Stimulated activated naive CD8-positive, alpha-beta T cell treated with anti-CD3 and anti-CD28 coated beads, Interleukin-15, Interleukin-2, amounts not matched to agents 100 ng/mL and 50 ng/mL, for 24 hours (primary cell): ENCODE measurements around the gene SH3RF2.
A peak's percentile ranks its signal among the peaks of the same experiment; 100 is the strongest.
"Not testable (repeated sequence)": the region's sequence is repeated elsewhere in the genome, so short reads cannot be mapped to it uniquely, and the experiment has no call there.

Experiments
- H3K27ac Mint-ChIP-seq: one replicate; pipeline ENCODE4 v1.8.0; 2021; ENCODE audit warnings: mild to moderate bottlenecking, mixed read lengths
- H3K27me3 Mint-ChIP-seq: one replicate; pipeline ENCODE4 v1.8.0; 2021; ENCODE audit warnings: mixed read lengths
- H3K36me3 Mint-ChIP-seq: one replicate; pipeline ENCODE4 v1.8.0; 2021; ENCODE audit warnings: low read depth, mixed read lengths
- H3K4me1 Mint-ChIP-seq: one replicate; pipeline ENCODE4 v1.8.0; 2021; ENCODE audit warnings: low read depth, mixed read lengths
- H3K4me3 Mint-ChIP-seq: one replicate; pipeline ENCODE4 v1.8.0; 2021; ENCODE audit warnings: mild to moderate bottlenecking, mixed read lengths
- H3K9me3 Mint-ChIP-seq: one replicate; pipeline ENCODE4 v1.8.0; 2021; ENCODE audit warnings: mixed read lengths

The SH3RF2 gene

GRCh38 chr5:145936401-145937131 is at the start of gene SH3RF2:
TSS of gene SH3RF2 (plus strand) at chr5:145936578. CDS start at chr5:145937929, 1,351 bp downstream.
- no peaks in the 10 kb centered on the region for H3K36me3 Mint-ChIP-seq
- H3K4me3 Mint-ChIP-seq, result peak within 1 kb of the TSS; percentile 47
- no peak within 1 kb of the TSS for H3K27ac Mint-ChIP-seq
- no peaks in the 10 kb centered on the region for H3K9me3 Mint-ChIP-seq
- peaks cover 22% of the 10 kb centered on the region for H3K4me1 Mint-ChIP-seq
- peaks cover 54% of the 10 kb centered on the region for H3K27me3 Mint-ChIP-seq

GRCh38 chr5:145887217-145887616 is 49.2 kb upstream of the SH3RF2 start:
- peaks cover 15% of the 10 kb centered on the region for H3K9me3 Mint-ChIP-seq
- no peak overlapping the region for H3K4me3 Mint-ChIP-seq
- no peak overlapping the region for H3K27ac Mint-ChIP-seq
- H3K27me3 Mint-ChIP-seq, result peaks cover 10% of the 10 kb centered on the region
- H3K4me1 Mint-ChIP-seq, result no peaks in the 10 kb centered on the region
- no peaks in the 10 kb centered on the region for H3K36me3 Mint-ChIP-seq

GRCh38 chr5:145887976-145888574 is 48.3 kb upstream of the SH3RF2 start:
- Mint-ChIP-seq H3K36me3 (no peaks in the 10 kb centered on the region), H3K4me1 (no peaks in the 10 kb centered on the region), H3K27ac (no peak overlapping the region), H3K9me3 (peaks cover 20% of the 10 kb centered on the region), H3K4me3 (no peak overlapping the region), H3K27me3 (peaks cover 10% of the 10 kb centered on the region)

- H3K36me3 Mint-ChIP-seq, result no peaks in the 10 kb centered on the region
- H3K27me3 Mint-ChIP-seq, result peaks cover 10% of the 10 kb centered on the region
- peaks cover 20% of the 10 kb centered on the region for H3K9me3 Mint-ChIP-seq
- H3K27ac Mint-ChIP-seq, result no peak overlapping the region
- no peak overlapping the region for H3K4me3 Mint-ChIP-seq
- H3K4me1 Mint-ChIP-seq, result no peaks in the 10 kb centered on the region
Observed at GRCh38 chr5:145889611-145890010, 46.8 kb upstream of the SH3RF2 start.

GRCh38 chr5:145891378-145891777 is 45.0 kb upstream of the SH3RF2 start:
- H3K27me3 Mint-ChIP-seq, H3K4me1 Mint-ChIP-seq, H3K27ac Mint-ChIP-seq, H3K36me3 Mint-ChIP-seq, H3K4me3 Mint-ChIP-seq: not testable (repeated sequence)
- H3K9me3 Mint-ChIP-seq, result peaks cover 20% of the 10 kb centered on the region

- Mint-ChIP-seq H3K9me3 (no peaks in the 10 kb centered on the region), H3K4me3 (no peak overlapping the region), H3K4me1 (no peaks in the 10 kb centered on the region), H3K27me3 (no peaks in the 10 kb centered on the region), H3K27ac (no peak overlapping the region), H3K36me3 (no peaks in the 10 kb centered on the region)
Observed at GRCh38 chr5:145898171-145898570, 38.2 kb upstream of the SH3RF2 start.

- H3K27me3 Mint-ChIP-seq, result no peaks in the 10 kb centered on the region
- no peaks in the 10 kb centered on the region for H3K36me3 Mint-ChIP-seq
- H3K9me3 Mint-ChIP-seq, result no peaks in the 10 kb centered on the region
- no peak overlapping the region for H3K4me3 Mint-ChIP-seq
- no peak overlapping the region for H3K27ac Mint-ChIP-seq
- H3K4me1 Mint-ChIP-seq, result no peaks in the 10 kb centered on the region
Observed at GRCh38 chr5:145902421-145902820, 34.0 kb upstream of the SH3RF2 start.

- Mint-ChIP-seq H3K4me3 (no peak overlapping the region), H3K9me3 (no peaks in the 10 kb centered on the region), H3K4me1 (no peaks in the 10 kb centered on the region), H3K36me3 (no peaks in the 10 kb centered on the region), H3K27ac (no peak overlapping the region), H3K27me3 (no peaks in the 10 kb centered on the region)
Observed at GRCh38 chr5:145903113-145903512, 33.3 kb upstream of the SH3RF2 start.

GRCh38 chr5:145903867-145904266 is 32.5 kb upstream of the SH3RF2 start:
- H3K4me1 Mint-ChIP-seq, result no peaks in the 10 kb centered on the region
- H3K36me3 Mint-ChIP-seq, result no peaks in the 10 kb centered on the region
- H3K27ac Mint-ChIP-seq, result no peak overlapping the region
- H3K9me3 Mint-ChIP-seq, result no peaks in the 10 kb centered on the region
- H3K27me3 Mint-ChIP-seq, result no peaks in the 10 kb centered on the region
- no peak overlapping the region for H3K4me3 Mint-ChIP-seq

- Mint-ChIP-seq H3K27me3 (no peaks in the 10 kb centered on the region), H3K36me3 (no peaks in the 10 kb centered on the region), H3K27ac (no peak overlapping the region), H3K9me3 (no peaks in the 10 kb centered on the region), H3K4me3 (no peak overlapping the region), H3K4me1 (no peaks in the 10 kb centered on the region)
Observed at GRCh38 chr5:145904743-145905142, 31.6 kb upstream of the SH3RF2 start.

GRCh38 chr5:145906401-145906800 is 30.0 kb upstream of the SH3RF2 start:
- H3K27me3 Mint-ChIP-seq, result no peaks in the 10 kb centered on the region
- H3K9me3 Mint-ChIP-seq, result no peaks in the 10 kb centered on the region
- H3K36me3 Mint-ChIP-seq, result no peaks in the 10 kb centered on the region
- no peaks in the 10 kb centered on the region for H3K4me1 Mint-ChIP-seq
- H3K27ac Mint-ChIP-seq, result no peak overlapping the region
- H3K4me3 Mint-ChIP-seq, result no peak overlapping the region

GRCh38 chr5:145908206-145908960 is 28.0 kb upstream of the SH3RF2 start:
- Mint-ChIP-seq H3K27me3 (no peaks in the 10 kb centered on the region), H3K9me3 (no peaks in the 10 kb centered on the region), H3K4me3 (no peak overlapping the region), H3K36me3 (no peaks in the 10 kb centered on the region), H3K4me1 (no peaks in the 10 kb centered on the region), H3K27ac (no peak overlapping the region)

GRCh38 chr5:145911164-145911563 is 25.2 kb upstream of the SH3RF2 start:
- Mint-ChIP-seq H3K27ac (no peak overlapping the region), H3K36me3 (no peaks in the 10 kb centered on the region), H3K9me3 (no peaks in the 10 kb centered on the region), H3K4me3 (no peak overlapping the region), H3K4me1 (no peaks in the 10 kb centered on the region), H3K27me3 (no peaks in the 10 kb centered on the region)

GRCh38 chr5:145912019-145912418 is 24.4 kb upstream of the SH3RF2 start:
- Mint-ChIP-seq H3K9me3 (no peaks in the 10 kb centered on the region), H3K27ac (no peak overlapping the region), H3K4me3 (no peak overlapping the region), H3K4me1 (no peaks in the 10 kb centered on the region), H3K36me3 (no peaks in the 10 kb centered on the region), H3K27me3 (no peaks in the 10 kb centered on the region)

- H3K27me3 Mint-ChIP-seq, result no peaks in the 10 kb centered on the region
- H3K27ac Mint-ChIP-seq, result no peak overlapping the region
Observed at GRCh38 chr5:145912594-145912993, 23.8 kb upstream of the SH3RF2 start.

More at GRCh38 chr5:145912594-145912993, 23.8 kb upstream of the SH3RF2 start:
- no peak overlapping the region for H3K4me3 Mint-ChIP-seq
- no peaks in the 10 kb centered on the region for H3K4me1 Mint-ChIP-seq
- no peaks in the 10 kb centered on the region for H3K36me3 Mint-ChIP-seq
- H3K9me3 Mint-ChIP-seq, result no peaks in the 10 kb centered on the region
